Cardiac fibroblast (primary cell): ENCODE measurements around the gene TTLL11.

Source experiments
- DNase-seq, 2 donors: peaks; one replicate each; pipeline versions ENCODE4 v3.0.0 to v3.0.0-alpha.2; 2010; ENCODE audit warnings: low read depth in 2 of 2
- H3K4me3 ChIP-seq, 2 donors: replicated peaks in 1 of 2; 1 replicate in 1 of 2; 2 replicates in 1 of 2; pipeline ENCODE4 v1.5.1; 2011; ENCODE audit warnings: low read depth in 2 of 2, low read length in 2 of 2, mild to moderate bottlenecking in 2 of 2, moderate library complexity in 1 of 2
- CTCF ChIP-seq: IDR thresholded peaks from one replicate; pipeline ENCODE4 v1.5.1; 2011; ENCODE audit warnings: low read depth, mild to moderate bottlenecking, low read length, inconsistent platforms

Gene TTLL11

GRCh38 chr9:121837113-121837961, 255.8 kb downstream of the TTLL11 start:
- DNase-seq, result peak; percentile 30 to 49
- H3K4me3 ChIP-seq, result no peak overlapping the region
- TF ChIP-seq CTCF, result no peak

GRCh38 chr9:121836366-121836885, 256.7 kb downstream of the TTLL11 start:
- no peak for TF ChIP-seq CTCF
- no peak overlapping the region for H3K4me3 ChIP-seq
- DNase-seq, result no peak

GRCh38 chr9:121835587-121836365, 257.3 kb downstream of the TTLL11 start:
- no peak for DNase-seq
- H3K4me3 ChIP-seq, result no peak overlapping the region
- no peak for TF ChIP-seq CTCF

- TF ChIP-seq CTCF, result no peak
- DNase-seq, result no peak
- H3K4me3 ChIP-seq, result no peak overlapping the region
These were observed 260.0 kb downstream of the TTLL11 start for GRCh38 chr9:121833061-121833460.

GRCh38 chr9:121831869-121832268, 261.2 kb downstream of the TTLL11 start:
- H3K4me3 ChIP-seq, result no peak overlapping the region
- DNase-seq, result no peak
- TF ChIP-seq CTCF, result no peak

GRCh38 chr9:121830441-121831140, 262.5 kb downstream of the TTLL11 start:
- DNase-seq, result no peak
- TF ChIP-seq CTCF, result no peak
- H3K4me3 ChIP-seq, result no peak overlapping the region
